NCI-H128 (cell line): ENCODE measurements around the gene GARIN5A.
"Not testable (repeated sequence)": the region's sequence is repeated elsewhere in the genome, so short reads cannot be mapped to it uniquely, and the experiment has no call there.

Experiments
- DNase-seq: peaks from one replicate; lab custom pipeline; 2025; ENCODE audit not compliant: unreplicated experiment; lab: John Stamatoyannopoulos, UW

Gene GARIN5A

DNA sequence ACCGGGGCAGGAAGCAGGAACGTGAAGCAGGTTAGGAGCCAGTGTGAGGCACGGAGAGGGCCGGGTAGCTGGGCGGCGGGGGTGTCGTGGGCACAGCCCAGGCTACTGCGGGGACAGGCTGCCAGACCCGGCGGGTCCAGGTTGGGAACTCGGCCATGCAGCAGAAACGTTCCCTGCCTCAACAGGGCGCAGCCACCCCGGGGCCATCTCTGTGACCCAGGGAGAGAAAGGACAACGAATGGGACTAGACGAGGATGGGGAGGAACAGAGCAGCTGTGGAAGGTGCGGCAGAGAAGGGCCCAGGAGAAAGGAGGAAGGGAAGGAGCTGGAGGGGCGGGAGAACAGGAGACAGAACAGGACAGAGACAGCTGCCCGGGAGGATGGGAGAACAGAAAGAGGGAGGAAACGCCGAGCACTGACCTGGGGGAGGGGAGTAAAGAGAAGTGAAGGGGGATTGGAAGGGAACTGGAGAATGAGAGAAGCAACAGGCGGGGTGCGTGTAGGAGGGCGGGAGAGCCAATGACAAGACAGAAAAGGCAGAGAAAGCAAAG lies 12.9 kb upstream of the GARIN5A start:
- no peak for DNase-seq

GRCh38 chr19:50488389-50489194 lies 11.9 kb upstream of the GARIN5A start:
- DNase-seq = no peak

DNA sequence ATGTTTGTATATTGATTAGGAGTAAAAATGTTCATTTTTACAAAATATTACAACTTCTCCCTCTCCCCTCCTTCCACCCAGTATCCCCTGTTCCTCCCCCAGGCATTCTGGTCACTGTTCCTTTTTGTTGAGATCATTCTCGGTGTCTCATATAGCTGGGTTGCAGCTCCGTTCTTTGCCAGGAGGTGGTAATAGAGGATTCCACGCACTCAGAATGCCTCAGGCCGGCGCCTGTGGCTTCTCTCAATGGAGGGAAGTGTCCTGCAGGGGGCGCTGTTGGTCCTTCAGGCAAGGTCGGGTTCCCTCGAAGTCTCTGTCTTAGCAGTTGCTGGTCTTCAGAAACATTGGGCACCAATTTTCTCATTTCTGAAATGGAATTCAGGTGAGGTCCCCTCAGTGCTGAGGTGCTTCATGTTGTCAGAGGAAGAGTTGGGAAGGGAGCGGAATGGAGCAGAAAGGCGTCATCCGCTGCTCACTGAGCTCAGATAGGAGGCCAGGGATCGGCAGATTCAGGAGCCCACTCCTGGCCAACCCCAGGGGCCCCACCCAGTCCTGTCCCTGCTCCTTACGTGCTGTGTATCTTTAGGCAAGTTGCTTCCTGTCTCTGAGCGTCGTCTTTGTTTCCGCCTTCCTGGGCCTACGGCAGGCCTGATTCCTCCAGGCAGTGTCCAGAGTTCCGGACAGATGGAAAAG lies 10.3 kb upstream of the GARIN5A start:
- DNase-seq = no peak

- no peak for DNase-seq
Observed at GRCh38 chr19:50485284-50485955, 8.8 kb upstream of the GARIN5A start.

DNA sequence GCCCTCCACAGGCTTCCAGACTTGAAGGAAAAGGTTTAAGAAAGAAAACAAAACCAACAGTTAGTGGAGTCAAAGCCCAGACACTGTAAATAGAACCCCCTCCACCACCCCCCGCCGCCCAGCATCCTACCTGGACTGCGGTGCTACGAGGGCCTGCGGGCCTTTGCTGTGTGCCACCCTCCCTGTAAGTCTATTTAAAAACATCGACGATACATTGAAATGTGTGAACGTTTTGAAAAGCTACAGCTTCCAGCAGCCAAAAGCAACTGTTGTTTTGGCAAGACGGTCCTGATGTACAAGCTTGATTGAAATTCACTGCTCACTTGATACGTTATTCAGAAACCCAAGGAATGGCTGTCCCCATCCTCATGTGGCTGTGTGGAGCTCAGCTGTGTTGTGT lies 6.3 kb upstream of the GARIN5A start:
- no peak for DNase-seq

DNA sequence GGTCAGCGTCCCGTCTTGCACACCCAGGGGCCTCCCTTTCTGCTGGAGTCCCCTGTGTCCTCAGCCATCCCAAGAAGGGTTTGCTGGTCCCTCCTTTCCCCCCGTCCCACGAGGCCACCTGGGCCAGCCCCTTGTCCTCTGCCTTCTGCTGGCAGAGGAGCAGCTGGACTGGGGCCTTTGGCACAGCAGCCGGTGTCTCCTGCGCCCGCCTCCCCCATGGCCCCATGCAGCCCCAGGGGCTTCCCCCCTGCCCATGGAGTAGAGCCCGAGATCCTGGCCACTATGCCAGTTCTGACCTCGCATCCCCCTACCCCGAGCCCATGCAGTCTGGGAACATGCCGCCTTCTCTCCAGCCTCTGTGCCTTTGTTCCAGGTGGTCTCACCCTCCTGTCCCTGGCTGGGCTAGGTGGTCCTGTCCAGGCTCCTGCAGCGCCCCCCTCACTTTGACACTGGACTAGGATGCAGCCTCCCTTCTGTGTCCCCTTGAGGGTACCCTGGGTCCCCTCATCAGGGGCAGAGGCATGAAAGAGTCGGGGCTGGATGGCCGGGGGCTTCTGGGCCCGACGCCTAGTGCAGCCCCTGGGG lies 5.7 kb upstream of the GARIN5A start:
- DNase-seq = no peak

DNA sequence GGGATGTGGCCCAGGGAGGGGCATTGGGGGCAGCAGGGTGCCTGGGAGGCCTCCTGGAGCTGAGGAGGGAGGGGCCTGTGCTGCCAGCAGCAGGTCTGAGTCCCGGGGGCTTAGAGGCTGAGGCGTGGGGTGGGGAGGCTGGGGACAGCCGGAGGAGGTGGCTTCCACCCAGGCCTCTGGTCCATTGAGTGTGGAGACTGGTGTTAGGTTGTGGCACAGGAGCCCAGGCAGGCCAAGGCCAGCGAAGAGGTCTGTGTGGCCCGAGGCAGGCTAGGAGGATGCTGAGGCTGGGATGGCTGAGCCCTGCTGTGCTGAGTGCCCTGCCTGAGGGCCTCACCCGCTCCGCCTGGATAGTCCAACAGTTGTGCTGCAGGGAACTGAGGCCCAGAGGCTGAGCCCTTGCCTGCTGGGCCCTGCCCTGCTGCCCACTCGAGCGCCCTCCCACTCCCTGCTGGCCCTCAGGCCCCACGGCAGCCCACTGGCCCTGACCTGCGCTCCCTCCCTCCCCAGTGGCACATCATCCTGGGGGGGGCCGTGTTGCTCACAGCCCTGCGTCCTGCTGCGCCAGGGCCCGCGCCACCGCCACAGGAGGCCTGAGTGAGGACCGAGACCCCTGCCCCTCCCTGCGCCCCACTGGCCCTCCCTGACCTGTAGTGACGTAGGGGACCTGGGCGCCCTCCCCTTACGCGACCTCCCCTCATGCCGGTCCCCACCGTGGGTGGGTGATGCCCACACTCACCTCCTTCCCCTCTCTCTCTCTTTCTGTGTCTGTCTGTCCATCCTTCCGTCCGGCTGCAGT lies 4.9 kb upstream of the GARIN5A start:
- DNase-seq = no peak

GRCh38 chr19:50480281-50481111 lies 3.8 kb upstream of the GARIN5A start:
- DNase-seq = no peak

- no peak for DNase-seq
Observed at GRCh38 chr19:50479761-50480251, 3.2 kb upstream of the GARIN5A start.

DNA sequence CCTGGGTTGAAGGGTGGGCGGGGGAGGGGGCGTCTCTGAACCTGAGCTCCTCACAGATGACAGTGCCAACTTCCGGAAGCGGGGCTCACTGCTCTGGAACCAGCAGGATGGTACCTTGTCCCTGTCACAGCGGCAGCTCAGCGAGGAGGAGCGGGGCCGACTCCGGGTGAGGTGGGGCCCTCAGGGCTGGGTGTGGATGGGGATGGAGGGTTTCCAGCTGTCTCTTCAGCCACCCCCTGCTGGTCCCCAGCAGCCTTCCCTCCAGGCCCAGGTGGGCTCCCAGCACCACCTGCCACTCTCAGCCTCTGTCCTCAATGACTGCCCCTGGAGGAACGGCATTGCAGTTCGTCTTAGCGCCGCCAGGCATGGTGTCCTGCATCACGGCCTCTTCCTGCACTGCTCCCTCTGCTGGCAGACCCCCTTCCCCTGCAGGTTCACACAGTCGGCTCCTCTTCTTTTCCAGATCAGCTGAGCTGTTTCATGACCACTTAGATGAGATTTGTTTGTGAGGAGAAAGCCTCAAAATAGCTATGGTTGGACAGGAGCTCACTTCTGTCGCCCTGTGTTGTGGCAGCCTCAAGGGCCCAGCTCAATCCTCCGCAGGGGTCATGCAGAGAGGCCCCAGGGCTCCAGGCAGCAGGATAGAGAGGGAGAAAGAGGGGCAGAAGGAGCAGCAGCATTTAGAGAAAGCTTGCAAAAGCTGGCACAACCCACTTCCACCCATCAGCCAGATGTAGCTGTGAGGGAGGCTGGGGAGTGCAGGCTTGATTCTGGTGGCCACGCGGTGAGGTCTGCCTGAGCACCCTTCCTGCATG lies 2.5 kb upstream of the GARIN5A start:
- no peak for DNase-seq

DNA sequence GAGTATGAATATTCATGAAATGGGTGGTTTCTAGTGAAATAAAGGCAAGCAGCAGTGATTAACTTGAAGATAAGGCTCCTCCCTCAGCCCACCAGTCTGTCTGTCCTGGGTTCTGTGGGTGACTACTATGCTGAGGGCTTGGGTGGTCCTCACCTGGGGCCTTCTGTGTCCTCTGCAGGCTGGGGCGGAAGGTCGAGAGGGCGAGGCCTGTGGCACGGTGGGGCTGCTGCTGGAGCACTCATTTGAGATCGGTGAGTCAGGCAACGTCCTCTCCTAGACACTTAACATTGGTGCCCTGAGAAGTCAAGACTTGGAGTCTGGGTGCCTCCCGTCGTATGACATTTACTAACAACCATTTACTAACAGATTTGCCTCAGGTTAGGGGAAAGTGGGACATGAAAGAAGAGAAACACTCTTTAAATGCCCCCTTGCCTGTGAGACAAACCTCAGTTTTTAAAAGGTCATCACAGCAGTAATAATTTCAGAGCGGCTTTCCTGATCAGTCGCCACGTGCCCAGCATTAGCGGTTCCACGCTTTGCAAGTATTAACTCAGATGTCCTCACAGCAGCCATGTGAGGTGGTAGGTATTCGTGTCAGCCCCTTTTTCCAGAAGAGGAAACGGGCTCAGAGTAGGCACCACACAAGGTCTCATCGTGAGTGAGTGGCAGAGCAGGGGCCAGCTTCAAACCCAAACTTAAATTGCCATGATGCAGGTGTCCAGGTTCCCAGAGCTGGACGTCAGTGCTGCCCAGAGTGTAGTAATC lies 1.3 kb upstream of the GARIN5A start:
- DNase-seq = no peak

- DNase-seq = no peak
Observed at GRCh38 chr19:50476907-50477238, 225 bp upstream of the GARIN5A start.

DNA sequence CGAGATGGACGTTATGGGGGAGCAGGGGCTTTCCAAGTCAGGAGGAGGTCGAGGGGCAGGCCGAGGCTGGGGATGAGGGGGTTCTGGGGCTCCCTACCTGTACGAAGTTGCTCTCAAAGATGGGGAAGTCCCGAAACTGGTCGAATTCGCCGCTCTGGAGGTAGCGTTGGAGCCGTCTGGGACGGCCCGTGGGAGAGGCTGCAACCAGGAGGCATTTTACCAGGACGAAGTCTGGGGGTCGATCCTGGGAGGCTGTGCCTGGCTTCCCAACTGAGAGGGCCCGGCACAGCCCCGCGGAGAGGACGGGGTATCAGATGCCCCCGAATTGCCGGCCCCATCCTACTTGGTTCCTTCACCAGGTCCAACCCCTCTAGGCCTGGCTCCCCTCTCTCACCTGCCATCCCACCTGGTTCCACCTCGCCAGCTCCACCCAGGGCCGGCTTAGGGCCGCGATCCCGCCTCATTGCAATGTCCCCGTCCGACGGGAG lies 868 bp downstream of the GARIN5A start:
- DNase-seq = no peak

DNA sequence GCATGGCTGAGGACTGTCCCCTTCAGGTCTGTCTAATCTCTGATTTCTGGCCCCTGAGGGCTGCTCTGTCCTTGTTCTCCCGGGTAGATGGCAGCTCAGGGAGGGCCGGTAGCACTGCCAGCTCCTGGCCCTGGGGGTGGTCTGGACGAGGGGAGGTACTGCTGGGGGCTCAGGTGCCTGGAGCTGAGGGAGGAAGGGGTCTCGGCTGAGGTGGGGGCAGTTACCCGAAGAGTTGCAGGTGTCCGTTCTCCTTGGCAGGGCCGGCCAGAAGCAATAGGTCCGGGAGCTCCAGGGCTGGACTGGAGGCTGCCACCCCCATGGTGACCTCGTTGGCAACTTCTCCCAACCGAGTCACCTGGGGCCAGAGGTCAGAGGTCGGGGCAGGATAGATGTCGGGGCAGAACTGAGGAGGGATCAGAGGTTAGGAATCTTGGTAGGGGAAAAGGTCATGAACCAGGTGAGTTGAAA lies 1.5 kb downstream of the GARIN5A start:
- DNase-seq = no peak

- DNase-seq = not testable (repeated sequence)
Observed at GRCh38 chr19:50473336-50473735, 3.3 kb downstream of the GARIN5A start.

GRCh38 chr19:50468818-50469217 lies 7.8 kb downstream of the GARIN5A start:
- no peak for DNase-seq

DNA sequence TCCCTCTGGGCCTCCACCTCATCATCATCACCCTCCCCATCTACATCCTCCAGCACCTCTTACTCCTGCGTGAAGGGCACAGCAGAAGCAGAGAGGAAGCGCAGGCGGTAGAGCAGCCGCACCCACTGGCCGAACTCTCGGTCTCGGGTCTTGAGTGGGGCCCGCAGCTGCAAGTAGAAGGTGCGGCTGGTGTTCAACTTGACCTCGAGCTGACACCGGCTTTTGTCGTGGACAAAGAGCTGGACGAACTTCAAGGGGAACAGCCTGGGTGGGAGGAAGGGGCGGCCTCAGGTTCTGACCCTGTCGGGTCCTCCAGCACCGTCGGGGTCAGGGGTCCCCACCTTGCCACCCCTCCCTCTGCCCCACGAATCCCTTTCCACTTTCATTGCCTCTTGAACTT lies 9.1 kb downstream of the GARIN5A start:
- no peak for DNase-seq

DNA sequence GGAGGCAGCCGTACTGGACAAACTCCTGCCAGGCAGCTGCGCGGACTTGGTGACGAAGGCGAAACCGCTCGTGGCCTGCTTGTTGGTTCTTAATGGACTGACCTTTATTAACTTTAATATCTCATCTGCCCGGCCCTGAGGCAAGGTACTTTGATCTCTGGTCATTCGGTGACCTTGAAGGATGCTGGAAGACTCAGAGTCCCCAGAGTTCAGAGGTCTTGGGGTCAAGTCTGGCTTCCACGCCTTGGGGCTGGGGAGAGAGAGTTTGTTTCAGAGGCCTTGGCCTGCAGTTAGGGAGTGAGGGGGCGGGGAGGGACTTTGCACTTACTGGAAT lies 10.0 kb downstream of the GARIN5A start:
- DNase-seq = no peak
